Ovary (tissue), 3 donors: ENCODE results near the gene MBD1.

Source experiments
- POLR2A ChIP-seq: fragments of 450-650 bp; IDR thresholded peaks from one replicate; pipeline ENCODE4 v1.6.1; 2017; ENCODE audit warnings: antibody characterized with exemption, mild to moderate bottlenecking, moderate library complexity
- TF ChIP-seq, protein P1 (sequence below), 3 donors: fragments of 450-650 bp in 2 of 3; fragments of 200-600 bp in 1 of 3; IDR thresholded peaks; one replicate each; pipeline versions ENCODE4 v1.5.1 to v1.8.0; 2016 to 2022; ENCODE audit warnings: antibody characterized with exemption in 3 of 3, mild to moderate bottlenecking in 1 of 3
- donor health status: DM: no; HTN: no; CAD: no.

DNA sequence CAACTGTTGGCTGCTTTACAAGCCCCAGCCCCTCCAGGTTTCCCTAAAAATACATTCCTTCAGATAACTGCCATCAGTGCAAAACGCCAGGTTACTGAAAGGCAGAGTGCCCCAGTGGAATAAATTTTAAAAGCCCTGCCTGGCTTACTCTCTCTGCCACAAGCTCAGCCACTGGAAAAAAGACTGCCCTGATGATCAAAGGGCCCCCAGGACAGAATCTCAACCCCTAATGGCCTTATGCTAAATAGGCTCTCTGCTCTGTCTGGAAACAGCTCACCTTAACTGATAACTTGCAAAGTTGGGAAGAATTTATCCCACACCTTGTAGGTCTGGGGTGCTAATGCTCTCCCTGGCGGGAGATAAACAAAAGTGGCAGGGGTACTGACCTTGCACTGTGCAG, 48.9 kb downstream of the MBD1 start:
- TF ChIP-seq, protein P1, sequence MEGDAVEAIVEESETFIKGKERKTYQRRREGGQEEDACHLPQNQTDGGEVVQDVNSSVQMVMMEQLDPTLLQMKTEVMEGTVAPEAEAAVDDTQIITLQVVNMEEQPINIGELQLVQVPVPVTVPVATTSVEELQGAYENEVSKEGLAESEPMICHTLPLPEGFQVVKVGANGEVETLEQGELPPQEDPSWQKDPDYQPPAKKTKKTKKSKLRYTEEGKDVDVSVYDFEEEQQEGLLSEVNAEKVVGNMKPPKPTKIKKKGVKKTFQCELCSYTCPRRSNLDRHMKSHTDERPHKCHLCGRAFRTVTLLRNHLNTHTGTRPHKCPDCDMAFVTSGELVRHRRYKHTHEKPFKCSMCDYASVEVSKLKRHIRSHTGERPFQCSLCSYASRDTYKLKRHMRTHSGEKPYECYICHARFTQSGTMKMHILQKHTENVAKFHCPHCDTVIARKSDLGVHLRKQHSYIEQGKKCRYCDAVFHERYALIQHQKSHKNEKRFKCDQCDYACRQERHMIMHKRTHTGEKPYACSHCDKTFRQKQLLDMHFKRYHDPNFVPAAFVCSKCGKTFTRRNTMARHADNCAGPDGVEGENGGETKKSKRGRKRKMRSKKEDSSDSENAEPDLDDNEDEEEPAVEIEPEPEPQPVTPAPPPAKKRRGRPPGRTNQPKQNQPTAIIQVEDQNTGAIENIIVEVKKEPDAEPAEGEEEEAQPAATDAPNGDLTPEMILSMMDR (IDR thresholded peaks at IDR 0.05) = no peak
- no peak for TF ChIP-seq POLR2A
